Fibroblast of lung (primary cell): Measurements from ENCODE around the gene DNM3. TPM values are rescaled to one million over a fixed set of nuclear protein-coding genes. Genes with fewer than 3 reads are reported as not detected.

Source experiments
- DNase-seq, 2 donors: peaks; one replicate each; pipeline versions ENCODE4 v3.0.0 to v3.0.0-alpha.2; 2010; ENCODE audit warnings: low read depth in 2 of 2
- H2AFZ ChIP-seq: 2 replicates; pipeline ENCODE4 v1.5.1; 2012; ENCODE audit warnings: low read length, control low read depth, inconsistent platforms
- H3K27ac ChIP-seq: 2 replicates; pipeline ENCODE4 v1.5.1; 2011; ENCODE audit warnings: low read length, control low read depth; ENCODE audit not compliant: insufficient read depth
- H3K27me3 ChIP-seq: 2 replicates; pipeline ENCODE4 v1.5.1; 2011; ENCODE audit warnings: mild to moderate bottlenecking, low read length; ENCODE audit not compliant: control insufficient read depth, insufficient read depth
- H3K36me3 ChIP-seq: 2 replicates; pipeline ENCODE4 v1.5.1; 2011; ENCODE audit warnings: low read length; ENCODE audit not compliant: control insufficient read depth, insufficient read depth
- H3K4me1 ChIP-seq: 2 replicates; pipeline ENCODE4 v1.5.1; 2011; ENCODE audit warnings: low read length; ENCODE audit not compliant: control insufficient read depth, insufficient read depth; ENCODE audit errors: extremely low read depth
- H3K4me2 ChIP-seq: 2 replicates; pipeline ENCODE4 v1.5.1; 2011; ENCODE audit warnings: low read length, control low read depth; ENCODE audit not compliant: insufficient read depth; ENCODE audit errors: extremely low read depth
- H3K4me3 ChIP-seq, 4 experiments: fragments of 200-600 bp in 1 of 4; sonication (generic) in 1 of 4; replicated peaks in 1 of 4; 2 replicates each; pipeline ENCODE4 v1.5.1; 2011 to 2016; ENCODE audit warnings: low read length in 4 of 4, low read depth in 3 of 4, mild to moderate bottlenecking in 3 of 4, control low read depth in 2 of 4, inconsistent platforms in 1 of 4, mixed read lengths in 1 of 4; ENCODE audit not compliant: insufficient read depth in 1 of 4; ENCODE audit errors: control extremely low read depth in 1 of 4
- H3K79me2 ChIP-seq: 2 replicates; pipeline ENCODE4 v1.5.1; 2012; ENCODE audit warnings: mild to moderate bottlenecking, low read length, inconsistent platforms; ENCODE audit not compliant: control insufficient read depth, insufficient read depth
- H3K9ac ChIP-seq: 2 replicates; pipeline ENCODE4 v1.5.1; 2011; ENCODE audit warnings: mild to moderate bottlenecking, low read length, control low read depth; ENCODE audit not compliant: insufficient read depth
- H3K9me3 ChIP-seq: 2 replicates; pipeline ENCODE4 v1.5.1; 2012; ENCODE audit warnings: low read depth, low read length; ENCODE audit not compliant: control insufficient read depth, insufficient read depth
- H4K20me1 ChIP-seq: 2 replicates; pipeline ENCODE4 v1.5.1; 2011; ENCODE audit warnings: low read length; ENCODE audit not compliant: control insufficient read depth, insufficient read depth; ENCODE audit errors: extremely low read depth
- CTCF ChIP-seq, 2 donors: IDR thresholded peaks in 1 of 2; conservative IDR thresholded peaks in 1 of 2; 1 replicate in 1 of 2; 2 replicates in 1 of 2; pipeline ENCODE4 v1.5.1; 2011 to 2012; ENCODE audit warnings: low read length in 2 of 2, control low read depth in 1 of 2, inconsistent platforms in 1 of 2, low read depth in 1 of 2, mild to moderate bottlenecking in 1 of 2
- EZH2 ChIP-seq: IDR thresholded peaks from 2 replicates; pipeline ENCODE4 v1.5.1; 2012; ENCODE audit warnings: low read length, control low read depth, mild to moderate bottlenecking; ENCODE audit errors: missing control alignments
- polyA plus RNA-seq, 2 donors: library from polyadenylated mRNA; depleted of rRNA in 1 of 2; stranded (reverse) in 1 of 2; unstranded in 1 of 2; fragments of >200 nt; gene quantifications; 2 replicates each; pipeline ENCODE4 v1.2.1, GENCODE V29; 2011 to 2012; ENCODE audit warnings: missing spikeins in 1 of 2
- total RNA-seq: library from RNA; depleted of rRNA; stranded (reverse); fragments of >200 nt; gene quantifications from 2 replicates; pipeline ENCODE4 v1.2.1, GENCODE V29; 2014

DNM3 gene
- total and polyA plus RNA-seq, 2 donors (not counting 1 experiment from before 2014, with no cell fraction given) = 1.6 to 3.6 TPM

- H3K27me3 ChIP-seq = no peaks in the 10 kb centered on the region
- no peaks in the 10 kb centered on the region for H3K36me3 ChIP-seq
- no peak overlapping the region for H3K9ac ChIP-seq
- H3K4me3 ChIP-seq = no peak overlapping the region
- no peak for DNase-seq
- H3K4me1 ChIP-seq = no peaks in the 10 kb centered on the region
- no peak overlapping the region for H3K27ac ChIP-seq
- no peak for TF ChIP-seq EZH2
- TF ChIP-seq CTCF (conservative IDR thresholded peaks at IDR 0.05 in 1 of 2, IDR thresholded peaks at IDR 0.05 in 1 of 2; ENCODE audit: low read depth in 1 of 2, low read length in 2 of 2) = no peak
- H2AFZ ChIP-seq = no peak overlapping the region
- H3K79me2 ChIP-seq = no peaks in the 10 kb centered on the region
- H4K20me1 ChIP-seq = no peaks in the 10 kb centered on the region
- no peak overlapping the region for H3K4me2 ChIP-seq
- no peaks in the 10 kb centered on the region for H3K9me3 ChIP-seq
Observed at GRCh38 chr1:172119184-172119583, 277.9 kb downstream of the DNM3 start.

GRCh38 chr1:172120381-172120780 is 279.1 kb downstream of the DNM3 start:
- Histone ChIP-seq H2AFZ (no peak overlapping the region), H3K27ac (no peak overlapping the region), H3K4me1 (no peaks in the 10 kb centered on the region), H3K27me3 (no peaks in the 10 kb centered on the region), H4K20me1 (no peaks in the 10 kb centered on the region), H3K4me3 (no peak overlapping the region), H3K36me3 (no peaks in the 10 kb centered on the region), H3K4me2 (no peak overlapping the region), H3K9me3 (no peaks in the 10 kb centered on the region), H3K79me2 (no peaks in the 10 kb centered on the region), H3K9ac (no peak overlapping the region)
- TF ChIP-seq EZH2 (no peak), CTCF (conservative IDR thresholded peaks at IDR 0.05 in 1 of 2, IDR thresholded peaks at IDR 0.05 in 1 of 2; ENCODE audit: low read depth in 1 of 2, low read length in 2 of 2) (no peak)
- DNase-seq = no peak

- no peak overlapping the region for H3K4me3 ChIP-seq
- no peaks in the 10 kb centered on the region for H3K9me3 ChIP-seq
- no peaks in the 10 kb centered on the region for H3K4me1 ChIP-seq
- H3K27me3 ChIP-seq = no peaks in the 10 kb centered on the region
- no peak overlapping the region for H2AFZ ChIP-seq
- no peak overlapping the region for H3K4me2 ChIP-seq
- no peak for DNase-seq
- H4K20me1 ChIP-seq = no peaks in the 10 kb centered on the region
- H3K27ac ChIP-seq = no peak overlapping the region
- no peak for TF ChIP-seq CTCF (conservative IDR thresholded peaks at IDR 0.05 in 1 of 2, IDR thresholded peaks at IDR 0.05 in 1 of 2; ENCODE audit: low read depth in 1 of 2, low read length in 2 of 2)
- no peak for TF ChIP-seq EZH2
- H3K9ac ChIP-seq = no peak overlapping the region
- no peaks in the 10 kb centered on the region for H3K36me3 ChIP-seq
- H3K79me2 ChIP-seq = no peaks in the 10 kb centered on the region
Observed at GRCh38 chr1:172121081-172121717, 279.9 kb downstream of the DNM3 start.
